DMS53 treated with DMSO at 0.1 percent for 48 hours (cell line): Measurements from ENCODE around the gene PIK3R3.
"Not testable (repeated sequence)": the region's sequence is repeated elsewhere in the genome, so short reads cannot be mapped to it uniquely, and the experiment has no call there.

Source experiments
- DNase-seq: peaks from one replicate; lab custom pipeline; 2025; ENCODE audit not compliant: unreplicated experiment; lab: John Stamatoyannopoulos, UW

Gene PIK3R3

GRCh38 chr1:46113948-46114347, 18.5 kb downstream of the PIK3R3 start:
- no peak for DNase-seq

GRCh38 chr1:46112108-46112507, 20.3 kb downstream of the PIK3R3 start:
- no peak for DNase-seq

GRCh38 chr1:46110521-46110920, 21.9 kb downstream of the PIK3R3 start:
- no peak for DNase-seq

- DNase-seq = peak; percentile 100
Observed at GRCh38 chr1:46102769-46103476, 29.5 kb downstream of the PIK3R3 start.

GRCh38 chr1:46099215-46099614, 33.2 kb downstream of the PIK3R3 start:
- no peak for DNase-seq

GRCh38 chr1:46098027-46098712, 34.3 kb downstream of the PIK3R3 start:
- DNase-seq = no peak

GRCh38 chr1:46097149-46097472, 35.3 kb downstream of the PIK3R3 start:
- DNase-seq = no peak

- no peak for DNase-seq
Observed at GRCh38 chr1:46096269-46097148, 35.9 kb downstream of the PIK3R3 start.

- DNase-seq = not testable (repeated sequence)
Observed at GRCh38 chr1:46095110-46095509, 37.3 kb downstream of the PIK3R3 start.

- no peak for DNase-seq
Observed at GRCh38 chr1:46094471-46095005, 37.9 kb downstream of the PIK3R3 start.

- DNase-seq = not testable (repeated sequence)
Observed at GRCh38 chr1:46093832-46094231, 38.6 kb downstream of the PIK3R3 start.

- DNase-seq = no peak
Observed at GRCh38 chr1:46087891-46088290, 44.5 kb downstream of the PIK3R3 start.

GRCh38 chr1:46086576-46086975, 45.9 kb downstream of the PIK3R3 start:
- DNase-seq = no peak

- DNase-seq = no peak
Observed at GRCh38 chr1:46084553-46085451, 47.6 kb downstream of the PIK3R3 start.

- DNase-seq = no peak
Observed at GRCh38 chr1:46083579-46083978, 48.9 kb downstream of the PIK3R3 start.

- DNase-seq = no peak
Observed at GRCh38 chr1:46081619-46082018, 50.8 kb downstream of the PIK3R3 start.

GRCh38 chr1:46081206-46081605, 51.2 kb downstream of the PIK3R3 start:
- no peak for DNase-seq

- no peak for DNase-seq
Observed at GRCh38 chr1:46080257-46080656, 52.2 kb downstream of the PIK3R3 start.

GRCh38 chr1:46077644-46078043, 54.8 kb downstream of the PIK3R3 start:
- no peak for DNase-seq

GRCh38 chr1:46076343-46076742, 56.1 kb downstream of the PIK3R3 start:
- DNase-seq = no peak

GRCh38 chr1:46072975-46073374, 59.5 kb downstream of the PIK3R3 start:
- DNase-seq = no peak
